Thoracic aorta (tissue), 2 donors: ENCODE results near the gene GAMT. TPM values are rescaled to one million over a fixed set of nuclear protein-coding genes. Genes with fewer than 3 reads are reported as not detected.
A peak's percentile ranks its signal among the peaks of the same experiment; 100 is the strongest.

Source experiments
- ATAC-seq: fragments of 150-250 bp; one replicate; pipeline ENCODE4 v1.8.0; 2017; ENCODE audit warnings: low read depth; ENCODE audit not compliant: insufficient number of reproducible peaks, low FRiP score
- DNase-seq: peaks from one replicate; pipeline ENCODE4 v3.0.0-alpha.2; 2020; ENCODE audit warnings: low spot score
- H3K27ac ChIP-seq, 2 donors: fragments of 200-600 bp; sonication (generic); 1 replicate in 1 of 2; 2 replicates in 1 of 2; pipeline ENCODE4 v1.5.1; 2016; ENCODE audit warnings: mild to moderate bottlenecking in 2 of 2, moderate library complexity in 2 of 2
- H3K27me3 ChIP-seq: fragments of 200-600 bp; sonication (generic); replicated peaks from 2 replicates; pipeline ENCODE4 v1.6.0; 2016; ENCODE audit warnings: mild to moderate bottlenecking; ENCODE audit not compliant: insufficient read depth
- H3K36me3 ChIP-seq: fragments of 200-600 bp; sonication (generic); one replicate; pipeline ENCODE4 v1.5.1; 2016
- H3K4me1 ChIP-seq, 2 donors: fragments of 200-600 bp; sonication (generic); 1 replicate in 1 of 2; 2 replicates in 1 of 2; pipeline versions ENCODE4 v1.5.1 to v1.6.0; 2016; ENCODE audit warnings: low read depth in 2 of 2, mild to moderate bottlenecking in 1 of 2; ENCODE audit not compliant: control insufficient read depth in 1 of 2
- H3K4me3 ChIP-seq: fragments of 200-600 bp; sonication (generic); 2 replicates; pipeline ENCODE4 v1.5.1; 2016; ENCODE audit warnings: mild to moderate bottlenecking
- H3K9me3 ChIP-seq: fragments of 200-600 bp; sonication (generic); 2 replicates; pipeline ENCODE4 v1.5.1; 2016
- total RNA-seq, 2 donors: library from RNA; depleted of rRNA; stranded (reverse); fragments of >200 nt; gene quantifications; one replicate each; pipeline versions ENCODE4 v1.1.0 to v1.2.3, GENCODE V29; 2016
- TF ChIP-seq, protein P1 (sequence below): fragments of 200-600 bp; sonication (generic); IDR thresholded peaks from one replicate; pipeline ENCODE4 v1.5.1; 2019; ENCODE audit warnings: antibody characterized with exemption

Gene GAMT
- total RNA-seq, 2 donors from 2014 or later, result 27.6 to 55.1 TPM

- no peak overlapping the region for H3K27ac ChIP-seq
- H3K4me1 ChIP-seq, result peaks cover 7 to 42% of the 10 kb centered on the region in 2 donors
- DNase-seq (no peak), ATAC-seq (no peak)
- H3K4me3 ChIP-seq, result no peak overlapping the region
- no peaks in the 10 kb centered on the region for H3K9me3 ChIP-seq
- no peaks in the 10 kb centered on the region for H3K27me3 ChIP-seq
- TF ChIP-seq, protein P1, sequence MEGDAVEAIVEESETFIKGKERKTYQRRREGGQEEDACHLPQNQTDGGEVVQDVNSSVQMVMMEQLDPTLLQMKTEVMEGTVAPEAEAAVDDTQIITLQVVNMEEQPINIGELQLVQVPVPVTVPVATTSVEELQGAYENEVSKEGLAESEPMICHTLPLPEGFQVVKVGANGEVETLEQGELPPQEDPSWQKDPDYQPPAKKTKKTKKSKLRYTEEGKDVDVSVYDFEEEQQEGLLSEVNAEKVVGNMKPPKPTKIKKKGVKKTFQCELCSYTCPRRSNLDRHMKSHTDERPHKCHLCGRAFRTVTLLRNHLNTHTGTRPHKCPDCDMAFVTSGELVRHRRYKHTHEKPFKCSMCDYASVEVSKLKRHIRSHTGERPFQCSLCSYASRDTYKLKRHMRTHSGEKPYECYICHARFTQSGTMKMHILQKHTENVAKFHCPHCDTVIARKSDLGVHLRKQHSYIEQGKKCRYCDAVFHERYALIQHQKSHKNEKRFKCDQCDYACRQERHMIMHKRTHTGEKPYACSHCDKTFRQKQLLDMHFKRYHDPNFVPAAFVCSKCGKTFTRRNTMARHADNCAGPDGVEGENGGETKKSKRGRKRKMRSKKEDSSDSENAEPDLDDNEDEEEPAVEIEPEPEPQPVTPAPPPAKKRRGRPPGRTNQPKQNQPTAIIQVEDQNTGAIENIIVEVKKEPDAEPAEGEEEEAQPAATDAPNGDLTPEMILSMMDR, result no peak
- no peaks in the 10 kb centered on the region for H3K36me3 ChIP-seq
Observed at GRCh38 chr19:1402411-1403070, 1.2 kb upstream of the GAMT start.

DNA sequence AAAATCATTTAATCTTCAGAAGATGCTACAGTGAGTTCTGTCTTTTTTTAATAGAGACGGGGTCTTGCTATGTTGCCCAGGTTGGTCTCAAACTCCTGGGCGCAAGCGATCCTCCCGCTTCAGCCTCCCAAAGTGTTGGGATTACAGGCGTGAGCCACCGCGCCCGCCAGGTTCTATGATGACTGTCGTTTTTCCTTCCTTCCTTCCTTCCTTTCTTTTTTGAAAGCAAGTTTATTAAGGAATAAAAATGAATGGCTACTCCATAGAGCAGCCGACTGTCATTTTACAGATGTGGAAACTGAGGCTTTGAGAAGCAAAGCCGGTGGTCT lies 511 bp upstream of the GAMT start:
- DNase-seq (no peak), ATAC-seq (no peak)
- Histone ChIP-seq H3K36me3 (no peaks in the 10 kb centered on the region), H3K4me1 (peaks cover 7 to 42% of the 10 kb centered on the region in 2 donors), H3K27me3 (no peaks in the 10 kb centered on the region), H3K4me3 (peak overlapping the region; percentile 73), H3K9me3 (no peaks in the 10 kb centered on the region), H3K27ac (no peak overlapping the region)
- TF ChIP-seq, protein P1, result peak; percentile 4

DNA sequence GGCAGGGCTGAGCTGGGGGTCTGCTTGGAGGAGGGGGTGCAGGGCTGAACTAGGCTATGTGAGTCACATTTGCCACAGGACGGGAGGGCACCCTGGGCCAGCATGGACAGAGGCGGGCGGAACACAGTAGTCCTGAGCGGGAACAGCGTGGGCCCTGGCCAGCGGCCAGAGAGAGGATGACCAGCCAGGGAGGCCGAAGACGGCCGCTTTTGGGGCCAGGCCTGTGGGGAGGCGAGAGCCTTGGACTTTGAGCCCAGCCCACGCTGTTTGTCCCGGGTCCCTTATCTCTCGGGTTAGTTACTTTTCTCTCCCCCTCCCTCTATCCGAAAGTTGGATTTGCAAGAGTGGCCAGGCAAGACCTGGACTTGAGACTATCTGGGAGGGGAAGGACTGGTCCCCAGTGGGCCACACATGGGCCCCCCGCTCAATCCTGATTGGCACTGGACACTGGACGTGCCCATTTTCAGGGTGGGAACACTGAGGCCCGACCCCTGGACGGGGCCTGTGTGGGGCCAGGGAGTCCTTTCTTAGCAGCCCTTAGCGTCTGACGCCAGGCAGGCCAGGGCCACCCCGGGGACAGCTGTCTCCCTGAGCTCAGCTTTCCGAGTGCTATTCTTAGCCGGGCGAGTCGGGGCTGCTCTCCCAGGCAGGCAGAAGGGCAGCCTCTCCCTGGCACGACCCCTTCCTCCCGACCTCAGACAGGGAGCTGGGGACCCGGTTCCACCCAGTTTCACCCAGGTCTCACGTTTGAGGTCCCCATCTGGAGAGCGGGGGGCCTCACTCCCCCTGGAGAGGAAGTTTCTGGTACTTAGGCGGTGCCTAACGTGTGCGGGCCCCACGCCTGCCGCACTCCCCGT lies 833 bp downstream of the GAMT start:
- H3K27me3 ChIP-seq, result no peaks in the 10 kb centered on the region
- H3K4me3 ChIP-seq, result peak overlapping the region; percentile 73
- TF ChIP-seq, protein P1, result no peak
- H3K4me1 ChIP-seq, result peaks cover 7 to 48% of the 10 kb centered on the region in 2 donors
- H3K9me3 ChIP-seq, result no peaks in the 10 kb centered on the region
- peak overlapping the region in 1 of 2 donors; percentile 7 for H3K27ac ChIP-seq
- H3K36me3 ChIP-seq, result no peaks in the 10 kb centered on the region
- ATAC-seq (no peak), DNase-seq (no peak)

GRCh38 chr19:1399745-1400144 lies 1.6 kb downstream of the GAMT start:
- no peak for ATAC-seq
- no peaks in the 10 kb centered on the region for H3K27me3 ChIP-seq
- peaks cover 7 to 48% of the 10 kb centered on the region in 2 donors for H3K4me1 ChIP-seq
- H3K9me3 ChIP-seq, result no peaks in the 10 kb centered on the region
- peak overlapping the region; percentile 73 for H3K4me3 ChIP-seq
- TF ChIP-seq, protein P1, result no peak
- H3K27ac ChIP-seq, result no peak overlapping the region
- no peaks in the 10 kb centered on the region for H3K36me3 ChIP-seq
- DNase-seq, result no peak

DNA sequence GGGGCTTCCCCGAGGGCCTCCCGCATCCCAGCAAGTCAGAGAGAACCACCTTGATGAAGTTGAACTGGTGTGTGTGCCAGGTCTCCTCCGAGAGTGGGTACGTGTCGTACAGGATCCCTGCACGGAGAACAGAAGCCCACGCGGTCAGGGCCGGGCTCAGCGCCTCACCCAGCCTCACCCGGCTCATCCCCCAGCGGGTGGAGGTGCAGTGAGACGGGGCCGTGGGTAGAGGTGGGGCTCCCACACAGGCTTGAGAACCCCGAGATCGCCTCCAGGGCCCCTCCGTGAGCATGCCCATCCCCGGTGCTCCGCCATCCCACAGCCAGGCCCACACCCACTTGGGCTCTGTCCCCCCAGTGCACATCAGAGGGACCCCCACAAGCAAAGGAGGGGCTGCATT lies 2.3 kb downstream of the GAMT start:
- Histone ChIP-seq H3K4me3 (no peak overlapping the region), H3K9me3 (no peaks in the 10 kb centered on the region), H3K27ac (no peak overlapping the region), H3K4me1 (peaks cover 7 to 48% of the 10 kb centered on the region in 2 donors), H3K36me3 (no peaks in the 10 kb centered on the region), H3K27me3 (no peaks in the 10 kb centered on the region)
- DNase-seq (no peak), ATAC-seq (no peak)
- TF ChIP-seq, protein P1, result no peak
